Right lobe of liver (tissue), 6 donors: ENCODE measurements around the gene ARHGEF11. TPM values are rescaled to one million over a fixed set of nuclear protein-coding genes. Genes with fewer than 3 reads are reported as not detected.

Experiments
- ATAC-seq, 4 donors: fragments of 200-7000 bp; cut with Tn5 transposase; one replicate each; pipeline ENCODE4 v1.9.1; 2020; ENCODE audit warnings: mild to moderate bottlenecking in 4 of 4, moderate library complexity in 4 of 4
- DNase-seq, 3 donors: peaks; one replicate each; pipeline ENCODE4 v3.0.0-alpha.2; 2020
- H3K27ac ChIP-seq, 3 donors: fragments of 200-600 bp; one replicate each; pipeline ENCODE4 v1.8.0; 2022
- H3K27me3 ChIP-seq, 2 donors: fragments of 200-600 bp; one replicate each; pipeline ENCODE4 v1.8.0; 2022
- H3K36me3 ChIP-seq, 4 donors: fragments of 200-600 bp; sonication (generic) in 1 of 4; one replicate each; pipeline versions ENCODE4 v1.5.1 to v1.8.0; 2017 to 2022; ENCODE audit warnings: control low read depth in 1 of 4
- H3K4me1 ChIP-seq, 4 donors: fragments of 200-600 bp; sonication (generic) in 1 of 4; one replicate each; pipeline versions ENCODE4 v1.5.1 to v1.8.0; 2017 to 2022; ENCODE audit warnings: control low read depth in 1 of 4
- H3K4me3 ChIP-seq, 3 donors: fragments of 200-600 bp; one replicate each; pipeline ENCODE4 v1.8.0; 2022
- H3K9me3 ChIP-seq, 4 donors: fragments of 200-600 bp; sonication (generic) in 1 of 4; one replicate each; pipeline versions ENCODE4 v1.5.1 to v1.8.0; 2017 to 2022; ENCODE audit warnings: control low read depth in 1 of 4
- CTCF ChIP-seq, 4 donors: fragments of 200-600 bp in 3 of 4; fragments of 450-650 bp in 1 of 4; IDR thresholded peaks; one replicate each; pipeline versions ENCODE4 v1.5.1 to v1.8.0; 2016 to 2022; ENCODE audit warnings: antibody characterized with exemption in 4 of 4, mild to moderate bottlenecking in 2 of 4
- POLR2A ChIP-seq: fragments of 450-650 bp; IDR thresholded peaks from one replicate; pipeline ENCODE4 v1.6.1; 2017; ENCODE audit warnings: antibody characterized with exemption, mild to moderate bottlenecking
- WGBS: methylation state at CpG from one replicate; pipeline ENCODE4 v1.1.6; 2018; ENCODE audit warnings: low coverage, low lambda C conversion rate; ENCODE audit not compliant: insufficient coverage; ENCODE audit errors: missing lambda C conversion rate; 5-methylcytosine and 5-hydroxymethylcytosine counted together
- intact Hi-C, 2 donors: fragments of 100-400 bp; cut with DNase I; formaldehyde crosslinking; loops; one replicate each; pipeline versions ENCODE4 v1.11.2 to v1.14.1; 2022
- total RNA-seq, 6 experiments: library from RNA; depleted of rRNA in 2 of 6; stranded (reverse); fragments of >200 nt in 2 of 6; fragmentation: NEBNext Ultra II Directional in 3 of 6; extraction: Animal tissue kit (Norgen Biotek cat#: 25700) in 3 of 6; gene quantifications; one replicate each; pipeline versions ENCODE4 v1.1.0 to v1.2.4, GENCODE V29; 2016 to 2023
- donor health status: DM: no; HTN: yes; CAD: no.
- donor health status: DM: no; HTN: no; CAD: no.
- donor health status: DM: no; HTN: no; CAD: no.
- donor health status: DM: no; HTN: yes; CAD: no.
- donor health status: DM: no; HTN: yes; CAD: no.

Gene ARHGEF11
- total RNA-seq, 6 experiments from 2014 or later = 10.5 to 18.7 (median 12.8) TPM

DNA sequence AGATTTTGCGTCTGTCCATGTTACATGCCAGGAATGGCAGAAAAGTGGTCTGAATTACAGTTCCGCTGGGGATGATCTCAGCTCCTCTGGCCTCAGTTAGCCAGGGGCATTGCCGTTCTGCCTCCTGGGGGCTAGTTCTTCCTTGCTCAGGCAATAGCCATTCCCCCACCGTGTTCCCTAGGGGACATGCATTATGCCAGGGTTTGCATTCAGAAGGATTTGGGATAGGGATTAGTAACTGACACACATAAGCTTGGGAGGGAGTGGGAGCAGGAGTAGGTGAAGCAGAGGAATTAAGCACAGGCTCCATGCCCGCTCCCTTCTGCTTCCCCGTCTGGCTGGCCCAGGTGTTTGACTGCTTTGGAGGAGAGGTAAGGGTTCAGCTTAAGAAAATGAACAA, 112.4 kb downstream of the ARHGEF11 start:
- H3K4me1 ChIP-seq = no peaks in the 10 kb centered on the region
- peaks cover 0 to 12% (median 0%) of the 10 kb centered on the region in 4 donors for H3K36me3 ChIP-seq
- intact Hi-C loops = no loop called here
- no peak for ATAC-seq
- TF ChIP-seq CTCF (IDR thresholded peaks at IDR 0.05) = no peak
- TF ChIP-seq POLR2A = no peak
- WGBS = 83% methylated on average over 6 of the region's 6 CpGs
- no peaks in the 10 kb centered on the region for H3K9me3 ChIP-seq
- H3K27me3 ChIP-seq = no peaks in the 10 kb centered on the region
- H3K4me3 ChIP-seq = no peak overlapping the region
- no peak for DNase-seq
- H3K27ac ChIP-seq = no peak overlapping the region

DNA sequence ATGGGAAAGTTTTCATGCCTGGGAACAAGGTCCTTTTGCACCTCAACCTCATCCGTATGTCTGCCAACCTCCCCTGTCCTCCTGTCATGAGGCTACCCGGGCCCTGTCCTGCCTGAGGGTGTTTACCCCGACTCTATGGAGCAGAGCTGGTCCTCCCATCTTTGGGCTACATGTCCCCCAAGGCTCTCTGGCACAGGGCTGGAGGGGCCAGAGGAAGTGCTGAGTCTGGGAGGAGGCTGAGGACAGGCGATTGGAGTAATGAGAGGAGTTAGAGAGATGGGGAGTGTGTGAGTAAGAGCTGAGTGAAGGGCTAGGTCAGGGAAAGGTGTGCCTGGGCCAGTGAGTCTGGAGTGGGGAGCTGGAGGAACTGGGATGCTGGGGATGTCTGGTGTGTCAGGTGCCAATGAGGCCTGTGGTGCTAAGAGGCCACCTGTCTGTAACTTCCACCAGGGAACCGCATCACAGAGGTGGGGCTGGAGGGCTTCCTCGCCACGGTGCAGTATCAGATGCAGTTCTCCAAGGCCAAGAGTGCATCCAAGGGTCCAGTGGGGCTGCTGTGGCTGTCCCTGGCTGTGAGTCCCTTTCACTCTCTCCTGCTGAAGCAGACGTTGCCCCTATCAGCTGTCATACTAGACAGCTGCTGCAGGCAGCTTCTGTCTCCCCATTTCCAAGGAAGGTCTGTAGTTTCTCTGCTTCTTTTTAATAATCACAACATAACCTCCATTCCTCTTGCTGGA, 113.4 kb downstream of the ARHGEF11 start:
- WGBS = 44% methylated on average over 6 of the region's 8 CpGs
- peaks cover 0 to 7% (median 0%) of the 10 kb centered on the region in 4 donors for H3K36me3 ChIP-seq
- H3K27me3 ChIP-seq = peaks cover 0 to 4% of the 10 kb centered on the region in 2 donors
- intact Hi-C loops = no loop called here
- ATAC-seq (peak in 1 of 4 donors; percentile 18), DNase-seq (peak in 1 of 3 donors; percentile 47)
- no peak overlapping the region for H3K4me3 ChIP-seq
- H3K27ac ChIP-seq = no peak overlapping the region
- H3K9me3 ChIP-seq = no peaks in the 10 kb centered on the region
- H3K4me1 ChIP-seq = peaks cover 0 to 7% (median 0%) of the 10 kb centered on the region in 4 donors
- TF ChIP-seq POLR2A (no peak), CTCF (IDR thresholded peaks at IDR 0.05) (no peak)

DNA sequence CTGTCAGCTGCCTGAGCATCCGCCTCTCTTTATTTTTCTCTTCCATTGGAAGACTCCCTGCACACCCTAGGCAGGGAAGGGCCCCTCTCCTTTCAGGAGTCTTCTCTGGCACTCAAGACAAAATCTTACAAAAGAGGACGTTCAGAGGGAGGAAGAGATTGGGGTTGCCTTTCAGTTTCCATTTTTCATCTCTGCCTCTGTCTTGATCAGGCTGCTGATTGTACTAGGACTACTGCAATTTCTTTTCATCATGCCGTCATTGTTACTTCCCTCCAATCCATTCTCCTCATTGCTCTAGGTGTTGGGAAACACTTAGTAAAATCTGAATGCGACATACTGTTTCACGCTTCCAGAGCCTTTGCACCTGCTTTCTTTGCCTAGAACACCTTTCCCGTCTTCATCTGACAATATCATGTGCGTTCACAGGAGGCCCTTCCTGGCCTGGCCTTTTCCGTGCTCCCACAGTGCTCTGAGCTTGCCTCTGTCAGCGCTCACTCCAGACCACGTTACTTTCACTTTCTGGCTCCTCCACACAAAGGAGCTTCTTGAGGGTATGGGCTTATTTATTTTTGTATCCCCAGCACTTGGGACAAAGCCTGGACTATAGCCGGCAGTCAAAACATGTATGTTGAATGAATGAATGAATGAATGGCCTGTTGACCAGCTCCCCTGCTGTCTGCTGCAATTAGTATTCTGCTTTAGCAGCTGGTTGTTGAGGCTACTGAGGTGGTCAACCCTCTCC, 114.2 kb downstream of the ARHGEF11 start:
- Histone ChIP-seq H3K27me3 (peaks cover 0 to 4% of the 10 kb centered on the region in 2 donors), H3K4me3 (no peak overlapping the region), H3K9me3 (no peaks in the 10 kb centered on the region), H3K36me3 (peaks cover 0 to 4% (median 0%) of the 10 kb centered on the region in 4 donors), H3K27ac (no peak overlapping the region), H3K4me1 (peaks cover 0 to 7% (median 0%) of the 10 kb centered on the region in 4 donors)
- ATAC-seq = peak; percentile 46 to 55 (median 48)
- intact Hi-C loops = no loop called here
- TF ChIP-seq POLR2A = no peak
- no peak for TF ChIP-seq CTCF (IDR thresholded peaks at IDR 0.05)
- 43% methylated on average over 11 of the region's 11 CpGs for WGBS
- DNase-seq = peak in 2 of 3 donors; percentile 34 to 37

GRCh38 chr1:156930483-156930882, 115.1 kb downstream of the ARHGEF11 start:
- WGBS = 24% methylated on average over 2 of the region's 4 CpGs
- ATAC-seq (no peak), DNase-seq (peak in 1 of 3 donors; percentile 22)
- Histone ChIP-seq H3K4me3 (no peak overlapping the region), H3K4me1 (peaks cover 0 to 7% (median 0%) of the 10 kb centered on the region in 4 donors), H3K9me3 (no peaks in the 10 kb centered on the region), H3K36me3 (no peaks in the 10 kb centered on the region), H3K27ac (no peak overlapping the region), H3K27me3 (peaks cover 0 to 4% of the 10 kb centered on the region in 2 donors)
- TF ChIP-seq POLR2A (no peak), CTCF (IDR thresholded peaks at IDR 0.05) (no peak)
- intact Hi-C loops = no loop called here
